ENCODE measurements around the gene GHSR.

Gene GHSR, protein sequence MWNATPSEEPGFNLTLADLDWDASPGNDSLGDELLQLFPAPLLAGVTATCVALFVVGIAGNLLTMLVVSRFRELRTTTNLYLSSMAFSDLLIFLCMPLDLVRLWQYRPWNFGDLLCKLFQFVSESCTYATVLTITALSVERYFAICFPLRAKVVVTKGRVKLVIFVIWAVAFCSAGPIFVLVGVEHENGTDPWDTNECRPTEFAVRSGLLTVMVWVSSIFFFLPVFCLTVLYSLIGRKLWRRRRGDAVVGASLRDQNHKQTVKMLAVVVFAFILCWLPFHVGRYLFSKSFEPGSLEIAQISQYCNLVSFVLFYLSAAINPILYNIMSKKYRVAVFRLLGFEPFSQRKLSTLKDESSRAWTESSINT

DNA sequence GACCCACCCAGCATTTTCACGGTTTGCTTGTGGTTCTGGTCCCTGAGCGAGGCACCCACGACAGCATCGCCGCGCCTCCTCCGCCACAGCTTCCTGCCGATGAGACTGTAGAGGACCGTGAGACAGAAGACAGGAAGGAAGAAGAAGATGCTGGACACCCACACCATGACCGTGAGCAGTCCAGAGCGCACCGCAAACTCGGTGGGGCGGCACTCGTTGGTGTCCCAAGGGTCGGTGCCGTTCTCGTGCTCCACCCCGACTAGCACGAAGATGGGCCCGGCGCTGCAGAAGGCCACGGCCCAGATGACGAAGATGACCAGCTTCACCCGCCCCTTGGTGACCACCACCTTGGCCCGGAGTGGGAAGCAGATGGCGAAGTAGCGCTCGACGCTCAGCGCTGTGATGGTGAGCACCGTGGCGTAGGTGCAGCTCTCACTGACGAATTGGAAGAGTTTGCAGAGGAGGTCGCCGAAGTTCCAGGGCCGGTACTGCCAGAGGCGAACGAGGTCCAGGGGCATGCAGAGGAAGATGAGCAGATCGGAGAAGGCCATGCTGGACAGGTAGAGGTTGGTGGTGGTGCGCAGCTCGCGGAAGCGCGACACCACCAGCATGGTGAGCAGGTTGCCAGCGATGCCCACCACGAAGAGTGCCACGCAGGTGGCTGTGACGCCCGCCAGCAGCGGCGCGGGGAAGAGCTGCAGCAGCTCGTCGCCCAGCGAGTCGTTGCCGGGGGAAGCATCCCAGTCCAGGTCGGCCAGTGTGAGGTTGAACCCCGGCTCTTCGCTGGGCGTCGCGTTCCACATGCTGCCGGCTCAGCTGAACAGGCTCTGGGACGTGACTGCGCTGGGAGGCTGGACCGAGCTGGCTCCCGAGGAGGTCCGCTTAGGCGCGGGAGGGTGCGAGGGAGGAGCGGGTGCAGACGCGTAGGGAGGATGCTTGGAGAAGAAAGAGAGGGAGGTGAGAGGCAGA is at the start of gene GHSR:
GHSR (minus strand) TSS at position 846 of the 969 bp plus-strand sequence; CDS start at position 803, 43 bp downstream.
- DNase-seq = peak; percentile 60

DNA sequence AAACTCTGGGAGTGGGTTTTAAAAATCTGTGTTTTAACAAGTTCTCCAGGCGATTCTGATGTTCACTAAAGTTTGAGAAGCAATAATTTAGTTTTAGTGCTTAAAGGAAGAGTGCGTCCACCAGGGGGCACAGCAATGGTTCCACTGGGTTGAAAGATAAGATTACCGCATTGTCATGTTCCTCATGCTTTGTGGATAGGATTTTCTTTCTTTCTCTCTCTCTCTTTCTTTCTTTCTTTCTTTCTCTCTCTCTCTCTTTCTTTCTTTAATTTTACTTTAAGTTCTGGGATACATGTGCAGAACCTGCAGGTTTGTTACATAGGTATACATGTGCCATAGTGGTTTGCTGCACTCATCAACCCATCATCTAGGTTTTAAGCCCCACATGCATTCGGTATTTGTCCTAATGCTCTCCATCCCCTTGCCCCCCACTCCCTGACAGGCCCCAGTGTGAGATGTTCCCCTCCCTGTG is 42.0 kb upstream of the GHSR start:
- DNase-seq = peak; percentile 12

DNA sequence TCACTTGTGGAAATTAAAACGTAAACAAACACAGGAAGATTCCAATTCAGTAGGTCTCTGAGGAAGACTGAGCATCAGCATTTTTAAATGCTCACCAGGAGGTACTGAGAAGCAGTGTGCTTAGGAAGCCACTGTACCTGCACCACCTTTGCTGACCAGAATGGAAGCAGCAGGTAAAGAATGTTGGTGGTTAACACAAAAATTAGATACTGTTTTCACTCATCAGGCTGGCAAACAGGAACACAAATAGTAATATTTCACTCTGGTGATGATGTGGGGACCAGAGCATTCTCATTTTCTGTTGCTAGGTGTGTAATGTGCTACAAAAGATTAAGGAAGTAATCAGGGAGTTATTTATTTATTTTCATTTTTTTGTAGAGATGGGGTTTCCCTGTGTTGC is 29.9 kb upstream of the GHSR start:
- no peak for DNase-seq

DNA sequence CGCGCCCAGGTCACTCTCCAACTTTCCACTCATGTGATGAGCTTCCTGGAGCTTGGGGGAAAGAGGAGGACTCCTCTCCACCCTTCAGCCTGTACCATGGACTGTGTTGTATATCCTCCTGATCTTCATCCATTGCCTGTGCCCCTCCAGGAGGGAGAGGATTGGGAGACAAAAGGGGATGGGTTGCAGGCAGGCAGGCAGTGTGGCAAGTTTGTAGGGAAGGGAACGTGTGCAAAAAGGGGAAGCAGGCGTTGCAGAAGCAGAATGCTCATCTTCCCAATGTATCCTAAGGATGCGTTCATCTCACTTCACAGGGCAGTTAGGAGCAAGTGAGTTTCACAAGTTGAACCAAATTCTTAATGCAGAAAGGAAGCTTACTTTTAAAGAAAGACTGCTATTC is 28.1 kb upstream of the GHSR start:
- no peak for DNase-seq

DNA sequence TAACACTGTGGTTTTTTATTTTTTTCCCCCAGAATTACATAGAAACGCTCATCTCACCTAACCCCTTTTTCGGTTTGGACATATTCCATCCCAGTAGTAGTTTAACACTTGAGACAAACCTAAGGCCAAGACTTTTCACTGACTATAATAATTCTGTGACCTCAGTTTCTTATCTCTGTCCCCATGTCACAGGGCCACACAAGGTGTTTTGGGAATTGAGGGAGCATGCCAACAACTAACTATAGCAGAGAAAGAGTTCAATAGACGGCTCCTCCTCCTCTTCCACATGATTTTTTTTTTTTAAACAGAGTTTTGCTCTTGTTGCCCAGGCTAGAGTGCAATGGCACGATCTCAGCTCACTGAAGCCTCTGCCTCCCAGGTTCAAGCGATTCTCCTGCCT is 27.4 kb upstream of the GHSR start:
- DNase-seq = no peak

DNA sequence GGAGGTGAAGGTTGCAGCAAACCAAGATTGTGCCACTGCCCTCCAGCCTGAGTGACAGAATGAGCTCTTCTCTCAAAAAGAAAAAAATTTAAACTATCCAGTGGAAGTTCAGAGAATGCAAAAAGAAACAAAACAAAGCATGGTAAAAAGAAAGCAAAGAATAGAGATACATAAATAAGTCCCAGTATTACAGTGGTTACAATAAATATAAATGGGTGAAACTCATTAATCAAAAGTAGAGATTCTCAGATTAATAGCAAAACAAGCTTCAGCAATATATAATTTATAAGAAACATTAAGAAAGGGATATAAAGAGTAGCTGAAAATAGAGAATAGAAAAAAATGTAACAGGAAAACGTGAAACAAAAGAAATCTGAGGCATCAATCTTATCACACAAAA is 23.6 kb upstream of the GHSR start:
- no peak for DNase-seq

DNA sequence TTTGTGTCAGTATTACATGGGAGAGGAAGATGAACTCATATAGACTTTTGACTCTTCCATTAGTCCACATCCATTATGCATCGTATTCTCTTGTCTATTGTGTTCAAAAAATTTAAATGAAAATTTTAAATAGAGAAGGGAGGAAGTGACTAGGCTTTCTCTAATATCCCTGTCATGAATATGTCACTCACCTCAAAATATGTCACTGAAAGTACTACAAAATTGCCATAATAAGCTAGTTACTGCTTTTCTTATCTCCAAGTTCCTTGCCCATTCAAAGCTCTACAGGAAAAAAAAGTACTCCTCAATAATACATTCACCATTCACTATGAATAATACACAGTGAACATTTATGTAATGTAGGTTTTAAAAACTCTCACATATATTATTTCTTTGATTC is 22.3 kb upstream of the GHSR start:
- no peak for DNase-seq

DNA sequence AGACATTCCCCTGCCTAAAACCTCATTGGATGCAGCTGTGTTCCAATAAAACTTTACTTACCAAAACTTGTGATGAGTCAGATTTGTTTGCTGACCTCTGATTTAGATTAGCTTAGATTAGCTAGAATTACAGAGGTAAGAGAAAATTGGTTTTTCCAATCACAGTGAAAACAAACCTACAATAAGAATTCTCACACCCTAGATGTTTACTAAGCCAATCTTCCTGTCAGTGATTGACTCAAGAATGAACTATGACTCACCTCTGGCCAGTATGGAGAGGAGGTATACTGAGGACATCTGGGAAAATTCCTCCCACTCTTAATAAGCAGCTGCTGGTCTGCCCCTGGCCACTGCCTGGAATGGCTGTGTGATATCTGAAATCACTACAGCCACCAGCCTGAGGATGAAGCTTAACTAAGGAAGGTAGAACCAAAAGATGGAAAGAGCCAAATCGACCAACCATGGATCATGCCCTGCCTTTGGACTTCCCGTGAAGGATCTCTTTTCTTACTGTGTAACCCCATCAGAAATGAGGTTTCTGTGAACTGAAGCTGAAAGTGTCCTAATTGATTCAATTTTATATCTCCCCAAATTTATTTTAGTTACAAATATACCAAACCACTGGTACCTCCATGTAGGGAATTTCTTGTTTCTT is 19.0 kb upstream of the GHSR start:
- no peak for DNase-seq

DNA sequence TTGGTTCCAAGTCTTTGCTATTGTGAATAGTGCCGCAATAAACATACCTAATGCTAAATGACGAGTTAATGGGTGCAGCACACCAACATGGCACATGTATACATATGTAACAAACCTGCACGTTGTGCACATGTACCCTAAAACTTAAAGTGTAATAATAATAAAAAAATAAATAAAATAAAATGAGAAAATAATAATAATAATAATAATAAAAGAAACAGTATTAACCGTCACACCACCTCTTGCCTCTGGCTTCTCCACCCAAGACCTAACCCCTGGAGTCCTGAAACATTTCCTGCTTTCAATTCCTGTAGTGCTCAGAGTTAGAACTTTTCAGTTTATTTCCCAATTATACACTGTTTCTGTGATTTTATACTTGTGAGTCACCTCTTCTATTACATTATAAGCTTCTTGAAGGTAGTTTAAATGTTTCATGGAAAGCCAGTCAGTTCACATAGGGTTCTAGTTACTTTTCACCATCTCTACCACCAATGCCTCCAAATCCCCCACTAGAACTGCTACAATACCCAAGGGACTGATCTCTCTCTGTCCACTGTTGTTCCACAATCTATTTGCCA is 18.4 kb upstream of the GHSR start:
- no peak for DNase-seq

DNA sequence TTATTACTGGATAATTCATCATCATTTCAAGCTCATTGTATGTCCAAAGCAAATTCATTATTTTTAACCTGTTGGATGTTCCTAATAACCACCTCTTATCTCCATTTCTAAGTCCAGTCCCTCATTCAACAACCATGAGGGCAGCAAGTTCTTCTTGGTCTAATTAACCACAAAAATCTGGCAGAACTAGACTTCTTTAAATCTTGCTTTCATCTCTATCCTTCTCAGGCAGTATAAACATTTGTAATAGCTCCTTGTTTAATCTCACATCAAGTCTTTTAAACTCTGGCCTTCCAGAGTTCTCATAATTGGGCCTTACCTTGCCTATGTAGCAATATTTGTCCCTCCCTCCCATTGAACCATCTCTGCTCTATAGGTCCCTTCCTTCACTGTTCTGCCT is 17.0 kb upstream of the GHSR start:
- no peak for DNase-seq

DNA sequence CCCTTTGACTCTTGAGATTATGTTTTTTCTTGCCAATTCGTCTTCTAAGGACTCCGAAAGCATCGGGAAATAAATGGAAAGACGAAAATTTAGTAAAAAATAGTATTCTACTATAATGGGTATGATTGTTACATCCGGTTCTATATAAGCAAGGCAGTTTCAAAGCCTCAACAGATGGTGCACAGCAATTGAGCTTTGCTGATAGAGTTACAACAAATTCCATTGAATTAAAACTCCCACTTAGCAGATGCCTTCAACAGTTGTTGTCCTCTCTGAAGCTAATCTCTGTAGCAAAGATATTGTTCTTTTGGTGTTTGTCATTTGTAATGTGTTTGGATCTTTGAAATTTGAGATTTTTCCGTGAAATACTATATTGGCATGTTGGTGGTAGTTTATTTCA is 16.1 kb upstream of the GHSR start:
- DNase-seq = no peak

DNA sequence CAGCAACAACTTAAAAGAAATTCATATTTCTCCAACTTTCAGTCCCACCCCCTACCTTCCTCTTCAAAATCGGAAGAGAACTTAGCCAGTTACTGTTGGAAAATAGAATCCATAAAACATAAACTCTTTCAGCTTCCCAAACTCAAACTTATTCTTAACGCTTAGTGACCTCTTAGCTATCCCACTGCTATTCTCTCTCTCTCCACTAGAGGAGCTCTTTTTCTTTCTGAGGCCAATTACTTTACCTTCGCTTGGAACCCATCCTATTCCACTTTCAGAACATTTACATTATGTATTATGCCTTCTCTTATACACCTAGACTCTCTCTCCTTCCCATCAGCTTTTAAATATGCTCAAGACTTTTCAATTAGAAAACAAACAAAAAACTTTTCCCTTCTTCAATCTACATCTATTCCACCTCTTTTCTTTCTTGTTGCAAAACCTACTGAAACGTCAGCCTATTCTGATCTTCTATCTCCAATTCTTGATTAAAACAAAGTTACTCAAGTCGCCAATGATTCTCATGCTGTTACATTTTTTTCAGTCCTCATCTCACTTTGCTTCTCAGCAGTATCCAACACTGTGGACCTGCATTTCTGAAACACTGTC is 13.4 kb upstream of the GHSR start:
- no peak for DNase-seq

DNA sequence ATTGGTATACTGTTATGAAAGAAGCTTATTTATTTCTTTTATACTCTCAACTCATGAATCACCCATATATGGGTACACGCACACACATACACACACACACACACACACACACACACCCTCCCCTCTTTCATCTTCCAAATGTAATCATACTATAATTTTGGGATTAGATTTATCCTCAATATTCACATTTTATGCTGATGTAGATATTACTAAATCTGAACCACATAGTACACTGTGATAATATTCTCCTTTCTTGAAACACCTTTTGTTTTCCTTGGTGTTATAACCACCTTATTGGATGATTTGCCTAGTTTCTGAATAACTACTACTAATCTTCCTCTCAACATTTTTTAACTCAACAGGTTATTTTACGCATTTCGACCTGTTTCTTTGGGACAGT is 8.1 kb upstream of the GHSR start:
- DNase-seq = no peak

DNA sequence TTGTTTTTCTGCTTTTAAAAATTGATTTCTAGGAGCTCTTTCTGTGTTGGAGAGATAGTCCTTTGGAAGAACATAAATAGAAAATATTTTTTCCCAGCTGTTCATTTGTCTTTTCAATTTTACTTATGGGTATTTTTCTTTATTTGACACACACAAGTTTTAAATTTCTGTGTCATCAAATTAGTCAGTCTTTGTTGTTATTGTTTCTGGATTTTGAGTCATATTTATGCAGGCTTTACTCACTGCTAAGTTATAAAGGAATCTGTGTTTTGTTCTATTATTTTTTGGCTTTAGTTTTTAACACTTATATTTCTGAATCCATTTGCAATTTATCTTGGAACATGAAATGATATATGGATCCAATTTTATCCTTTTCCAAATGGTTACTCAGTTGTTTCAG is 5.9 kb upstream of the GHSR start:
- no peak for DNase-seq

DNA sequence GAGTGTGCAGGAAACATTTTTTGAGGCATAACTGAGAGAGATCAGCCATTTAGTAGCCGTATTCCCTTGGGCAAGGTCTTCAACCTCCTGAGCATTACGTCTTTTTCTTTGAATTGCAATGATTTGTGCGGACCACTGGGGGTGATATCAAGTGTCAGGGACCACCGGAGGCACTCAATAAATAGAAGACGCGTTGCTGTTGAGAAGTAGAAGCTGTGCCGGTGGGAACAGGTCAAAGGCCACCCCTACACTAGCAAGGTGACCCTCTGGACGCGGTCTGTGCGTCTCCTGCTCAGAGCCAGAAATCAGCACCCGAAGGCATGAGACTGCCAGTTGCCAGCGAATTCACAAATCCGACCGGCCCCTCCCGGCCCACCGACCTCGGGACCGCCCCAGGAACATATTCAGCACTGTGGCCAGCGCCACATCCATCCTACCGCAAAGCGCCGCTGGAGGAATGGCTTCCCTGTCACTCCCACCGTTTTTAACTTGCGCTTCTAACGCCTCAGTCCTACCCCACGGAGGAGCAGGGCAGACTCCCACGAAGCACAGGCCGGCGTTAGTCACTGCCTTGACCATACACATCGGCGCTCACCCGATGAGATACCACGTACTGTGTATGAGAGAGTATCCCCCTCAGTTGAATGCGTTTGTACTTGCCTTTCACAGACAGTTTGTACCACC is 1.4 kb upstream of the GHSR start:
- peak; percentile 73 for DNase-seq

DNA sequence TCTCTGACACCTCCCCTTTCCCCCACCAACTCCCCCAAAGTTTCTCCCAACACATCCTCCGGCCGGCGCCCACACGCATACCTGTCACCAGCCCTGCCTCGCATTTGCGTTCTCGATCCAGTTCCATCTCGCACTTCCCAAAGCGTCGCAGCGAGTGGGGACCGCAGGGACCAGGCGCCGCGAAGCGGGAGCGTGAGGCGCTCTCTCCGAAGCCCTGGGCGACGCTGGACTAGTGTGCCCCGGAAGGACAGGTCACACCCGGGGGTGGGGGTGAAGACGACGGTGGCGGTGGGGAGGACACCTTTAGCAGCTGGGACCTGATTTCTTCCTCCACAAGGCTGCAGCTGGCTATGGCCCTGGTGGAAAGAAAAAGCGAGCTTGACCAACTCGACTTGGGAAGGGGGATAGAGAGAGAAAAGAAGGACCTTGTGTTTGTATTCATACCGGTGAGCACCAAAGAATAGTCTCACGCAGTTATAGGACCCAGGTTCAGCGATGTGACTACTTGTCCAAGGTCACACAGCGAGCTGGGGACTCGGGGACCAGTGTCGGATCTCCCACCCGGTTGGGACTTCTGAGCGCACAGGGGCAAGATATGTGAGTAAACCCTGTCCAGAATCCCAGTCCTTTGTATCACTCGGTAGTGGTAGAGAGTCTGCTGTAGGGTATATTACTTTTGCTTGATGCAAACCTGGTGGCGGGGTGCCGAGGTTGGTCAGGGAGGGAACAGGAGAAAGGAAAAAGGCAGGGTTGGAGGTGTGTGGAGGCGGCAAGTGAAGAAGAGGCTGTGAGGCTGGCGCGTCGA is 607 bp upstream of the GHSR start:
- peak; percentile 60 for DNase-seq

DNA sequence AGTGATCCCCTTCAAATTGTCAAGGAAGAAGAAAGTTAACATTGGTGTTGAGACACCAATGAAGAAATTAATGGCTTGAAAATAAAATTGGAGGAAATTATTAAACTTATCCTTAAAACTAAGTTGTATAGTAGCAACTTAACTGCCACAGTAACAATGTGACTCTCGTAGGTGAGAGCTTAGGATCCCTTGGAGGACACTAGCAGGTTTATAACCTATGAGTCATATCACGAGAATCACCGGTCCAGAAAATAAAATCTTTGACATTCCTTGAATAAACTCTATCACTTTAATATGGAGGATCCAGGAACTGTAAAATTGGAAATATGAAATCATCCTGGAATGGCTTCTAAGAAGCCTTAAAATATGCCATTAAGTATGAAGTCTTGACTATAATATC is 2.1 kb downstream of the GHSR start:
- no peak for DNase-seq

DNA sequence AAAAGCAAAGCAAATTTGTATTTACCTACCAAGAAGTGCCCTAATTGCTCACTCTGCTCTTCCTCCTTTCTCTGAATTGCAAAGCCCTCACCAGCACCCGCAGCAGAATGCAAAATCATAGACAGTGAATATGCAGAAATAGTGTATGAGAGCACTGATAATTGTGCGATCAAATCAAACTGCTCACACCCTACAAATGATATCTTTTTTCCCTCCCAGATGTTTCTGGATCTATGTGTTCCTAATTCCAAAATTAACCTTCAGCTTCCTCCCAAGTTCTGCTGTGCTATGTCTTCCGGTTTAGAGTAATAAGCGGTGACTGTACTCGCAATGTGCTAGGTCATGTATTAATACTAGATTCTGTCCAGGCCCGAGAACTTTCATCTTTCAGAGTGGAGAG is 3.4 kb downstream of the GHSR start:
- DNase-seq = no peak

DNA sequence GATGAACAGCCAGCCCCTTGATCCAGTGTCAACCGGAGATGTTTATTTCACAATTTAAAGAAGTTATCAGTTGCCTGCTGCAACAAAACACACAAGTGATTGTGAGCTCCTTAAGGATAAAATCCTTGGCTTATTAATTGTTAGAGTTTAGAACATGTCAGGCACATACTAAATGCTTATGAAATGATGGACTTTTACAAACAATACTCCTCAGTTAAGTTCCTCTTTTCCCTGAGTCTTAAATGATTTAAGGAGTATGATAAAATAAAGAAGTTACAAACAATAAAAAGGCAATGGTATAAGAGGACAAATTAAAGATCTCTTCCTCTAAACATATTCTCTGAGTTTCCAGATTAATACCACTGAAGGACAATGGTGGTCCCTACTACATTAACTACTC is 5.7 kb downstream of the GHSR start:
- DNase-seq = no peak

DNA sequence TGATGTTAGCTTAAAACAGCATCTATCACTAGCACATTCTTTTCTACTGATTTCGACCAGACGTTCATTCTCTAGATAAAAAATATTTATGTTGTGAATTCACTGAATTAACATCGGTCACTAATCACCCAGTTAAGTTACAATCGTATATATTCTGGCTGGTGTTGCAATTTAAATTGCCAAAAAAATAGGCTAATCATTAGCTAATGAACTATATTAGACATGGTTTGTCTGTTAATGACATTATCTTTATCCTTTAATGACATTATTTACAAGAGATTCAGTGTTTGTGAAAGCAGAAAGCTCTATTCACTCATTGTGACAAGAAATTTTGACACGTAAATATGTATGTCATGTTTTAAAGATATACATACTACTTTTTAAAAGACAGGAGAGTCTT is 6.7 kb downstream of the GHSR start:
- no peak for DNase-seq

DNA sequence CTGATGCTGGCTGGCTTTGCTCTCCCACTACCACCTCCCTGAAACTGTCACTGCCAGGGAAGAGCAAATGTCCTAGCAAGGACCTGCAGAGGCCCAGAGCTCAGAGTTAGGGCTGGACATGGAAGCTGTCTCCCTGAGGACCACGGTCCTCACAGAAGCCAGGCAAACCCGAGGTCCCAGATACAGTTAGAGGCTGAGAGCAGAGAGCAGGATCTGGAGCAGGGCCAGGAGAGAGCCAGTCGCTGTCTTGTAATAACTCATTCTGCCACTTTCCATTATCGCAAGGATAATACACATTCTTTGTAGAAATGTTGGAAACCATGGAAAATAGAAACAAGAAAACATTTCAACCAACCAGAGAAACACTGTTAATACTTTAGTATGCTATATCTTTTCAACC is 10.1 kb downstream of the GHSR start:
- DNase-seq = no peak

Data from retina (tissue), 1 donor.